Stimulated activated CD4-positive, alpha-beta T cell treated with anti-CD3 and anti-CD28 coated beads, Interleukin-2, amount 100 ng/mL, for 48 hours (primary cell): ENCODE data around the gene NLN.
"Not testable (repeated sequence)": the region's sequence is repeated elsewhere in the genome, so short reads cannot be mapped to it uniquely, and the experiment has no call there.

Source experiments
- DNase-seq, 2 donors: peaks; one replicate each; pipeline ENCODE4 v3.0.0-alpha.2; 2020

The NLN gene

GRCh38 chr5:65834306-65834705, 112.3 kb downstream of the NLN start:
- no peak for DNase-seq

GRCh38 chr5:65835191-65835590, 113.2 kb downstream of the NLN start:
- no peak for DNase-seq

GRCh38 chr5:65837139-65837538, 115.1 kb downstream of the NLN start:
- DNase-seq, result no peak

- DNase-seq, result not testable (repeated sequence)
These were observed 117.2 kb downstream of the NLN start for GRCh38 chr5:65839170-65839569.

GRCh38 chr5:65840071-65840470, 118.1 kb downstream of the NLN start:
- no peak for DNase-seq

- DNase-seq, result not testable (repeated sequence)
These were observed 122.8 kb downstream of the NLN start for GRCh38 chr5:65844763-65845162.

GRCh38 chr5:65846101-65846500, 124.1 kb downstream of the NLN start:
- no peak for DNase-seq

- not testable (repeated sequence) for DNase-seq
These were observed 125.0 kb downstream of the NLN start for GRCh38 chr5:65847019-65847418.

- DNase-seq, result not testable (repeated sequence)
These were observed 127.9 kb downstream of the NLN start for GRCh38 chr5:65849918-65850317.

GRCh38 chr5:65854925-65855324, 132.9 kb downstream of the NLN start:
- no peak for DNase-seq

- DNase-seq, result no peak
These were observed 133.8 kb downstream of the NLN start for GRCh38 chr5:65855766-65856315.

- DNase-seq, result no peak
These were observed 134.5 kb downstream of the NLN start for GRCh38 chr5:65856520-65856919.

GRCh38 chr5:65858316-65858715, 136.3 kb downstream of the NLN start:
- no peak for DNase-seq

- no peak for DNase-seq
These were observed 139.8 kb downstream of the NLN start for GRCh38 chr5:65861830-65862241.

- DNase-seq, result no peak
These were observed 140.4 kb downstream of the NLN start for GRCh38 chr5:65862384-65862783.

- DNase-seq, result no peak
These were observed 141.7 kb downstream of the NLN start for GRCh38 chr5:65863747-65864146.

GRCh38 chr5:65866837-65867521, 145.0 kb downstream of the NLN start:
- no peak for DNase-seq

- DNase-seq, result no peak
These were observed 145.7 kb downstream of the NLN start for GRCh38 chr5:65867542-65868195.

GRCh38 chr5:65868509-65868908, 146.5 kb downstream of the NLN start:
- no peak for DNase-seq

GRCh38 chr5:65871182-65871581, 149.2 kb downstream of the NLN start:
- DNase-seq, result no peak

GRCh38 chr5:65871776-65872175, 149.8 kb downstream of the NLN start:
- not testable (repeated sequence) for DNase-seq

GRCh38 chr5:65873181-65873750, 151.3 kb downstream of the NLN start:
- DNase-seq, result no peak

- no peak for DNase-seq
These were observed 152.2 kb downstream of the NLN start for GRCh38 chr5:65874241-65874640.

GRCh38 chr5:65876496-65876895, 154.5 kb downstream of the NLN start:
- no peak for DNase-seq
